Prostate gland (tissue), 2 donors: ENCODE data around the gene KRTAP5-9. TPM values are rescaled to one million over a fixed set of nuclear protein-coding genes. Genes with fewer than 3 reads are reported as not detected.

ENCODE experiments used
- DNase-seq: peaks from one replicate; pipeline ENCODE4 v3.0.0-alpha.2; 2019; ENCODE audit warnings: low spot score
- H3K27ac ChIP-seq, 2 donors: fragments of 200-600 bp; sonication (generic); 2 replicates each; pipeline ENCODE4 v1.5.1; 2017 to 2019
- H3K27me3 ChIP-seq: fragments of 200-600 bp; sonication (generic); replicated peaks from 2 replicates; pipeline ENCODE4 v1.5.1; 2019; ENCODE audit not compliant: insufficient read depth
- H3K36me3 ChIP-seq, 2 donors: fragments of 200-600 bp; sonication (generic); 1 replicate in 1 of 2; 2 replicates in 1 of 2; pipeline versions ENCODE4 v1.5.1 to v1.8.1; 2017 to 2019
- H3K4me1 ChIP-seq: fragments of 200-600 bp; sonication (generic); replicated peaks from 2 replicates; pipeline ENCODE4 v1.5.1; 2019
- H3K4me3 ChIP-seq, 2 donors: fragments of 200-600 bp; sonication (generic); 2 replicates each; pipeline ENCODE4 v1.5.1; 2017 to 2019
- H3K9me3 ChIP-seq: fragments of 200-600 bp; sonication (generic); 2 replicates; pipeline ENCODE4 v1.5.1; 2017
- POLR2A ChIP-seq: fragments of 450-650 bp; IDR thresholded peaks from one replicate; pipeline ENCODE4 v1.6.1; 2016; ENCODE audit warnings: antibody characterized with exemption, mild to moderate bottlenecking
- POLR2AphosphoS5 ChIP-seq: sonication (generic); formaldehyde crosslinking; IDR thresholded peaks from one replicate; pipeline ENCODE4 v1.6.1; 2017; ENCODE audit warnings: antibody characterized with exemption
- WGBS: methylation state at CpG from one replicate; pipeline ENCODE4 v1.1.5; 2018; 5-methylcytosine and 5-hydroxymethylcytosine counted together
- intact Hi-C: fragments of 100-400 bp; cut with DNase I; formaldehyde crosslinking; loops from one replicate; pipeline ENCODE4 v1.14.2; 2022
- total RNA-seq, 2 donors: library from RNA; depleted of rRNA; stranded (reverse); fragments of >200 nt; gene quantifications; one replicate each; pipeline ENCODE4 v1.1.0, GENCODE V29; 2016
- TF ChIP-seq, protein P1 (sequence below), 4 experiments: fragments of 200-600 bp in 2 of 4; fragments of 450-650 bp in 2 of 4; sonication (generic) in 2 of 4; IDR thresholded peaks; 1 replicate in 3 of 4; 2 replicates in 1 of 4; pipeline ENCODE4 v1.5.1; 2016 to 2019; ENCODE audit warnings: antibody characterized with exemption in 4 of 4, mild to moderate bottlenecking in 2 of 4, moderate library complexity in 2 of 4

KRTAP5-9 gene
- 1 to 10 TPM in 1 of 2 donors, not detected in 1; 2.2 TPM for total RNA-seq

DNA sequence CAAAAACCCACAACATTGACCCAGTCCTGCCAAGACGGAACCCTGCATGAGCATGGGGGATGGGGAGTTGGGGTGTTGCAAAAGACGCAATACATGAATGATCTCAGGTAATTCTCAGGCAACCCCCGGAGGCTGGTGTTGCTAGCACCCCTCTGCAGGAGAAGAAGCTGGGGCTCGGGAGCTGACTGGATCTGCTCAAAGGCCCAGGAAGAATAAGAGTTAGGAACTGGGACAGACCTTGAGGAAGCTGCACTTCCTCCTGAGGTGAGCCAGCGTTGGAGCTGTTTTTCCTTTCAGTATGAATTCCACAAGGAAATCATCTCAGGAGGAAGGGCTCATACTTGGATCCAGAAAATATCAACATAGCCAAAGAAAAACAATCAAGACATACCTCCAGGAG lies at the start of gene KRTAP5-9:
KRTAP5-9 (plus strand) TSS at position 301 of the 400 bp plus-strand sequence. CDS start 238 bp downstream, outside the sequence.
- TF ChIP-seq POLR2A (no peak), POLR2AphosphoS5 (no peak)
- TF ChIP-seq, protein P1, sequence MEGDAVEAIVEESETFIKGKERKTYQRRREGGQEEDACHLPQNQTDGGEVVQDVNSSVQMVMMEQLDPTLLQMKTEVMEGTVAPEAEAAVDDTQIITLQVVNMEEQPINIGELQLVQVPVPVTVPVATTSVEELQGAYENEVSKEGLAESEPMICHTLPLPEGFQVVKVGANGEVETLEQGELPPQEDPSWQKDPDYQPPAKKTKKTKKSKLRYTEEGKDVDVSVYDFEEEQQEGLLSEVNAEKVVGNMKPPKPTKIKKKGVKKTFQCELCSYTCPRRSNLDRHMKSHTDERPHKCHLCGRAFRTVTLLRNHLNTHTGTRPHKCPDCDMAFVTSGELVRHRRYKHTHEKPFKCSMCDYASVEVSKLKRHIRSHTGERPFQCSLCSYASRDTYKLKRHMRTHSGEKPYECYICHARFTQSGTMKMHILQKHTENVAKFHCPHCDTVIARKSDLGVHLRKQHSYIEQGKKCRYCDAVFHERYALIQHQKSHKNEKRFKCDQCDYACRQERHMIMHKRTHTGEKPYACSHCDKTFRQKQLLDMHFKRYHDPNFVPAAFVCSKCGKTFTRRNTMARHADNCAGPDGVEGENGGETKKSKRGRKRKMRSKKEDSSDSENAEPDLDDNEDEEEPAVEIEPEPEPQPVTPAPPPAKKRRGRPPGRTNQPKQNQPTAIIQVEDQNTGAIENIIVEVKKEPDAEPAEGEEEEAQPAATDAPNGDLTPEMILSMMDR (IDR thresholded peaks at IDR 0.05), result no peak
- 79% methylated on average over 5 of the region's 5 CpGs for WGBS
- intact Hi-C loops, result no loop called here

GRCh38 chr11:71499125-71499524 lies 49.1 kb upstream of the KRTAP5-9 start:
- no peak for DNase-seq
- WGBS, result 87% methylated on average over 13 of the region's 13 CpGs
- Histone ChIP-seq H3K27me3 (no peaks in the 10 kb centered on the region), H3K4me3 (no peak overlapping the region), H3K27ac (no peak overlapping the region), H3K36me3 (peaks cover 13 to 15% of the 10 kb centered on the region in 2 donors), H3K4me1 (no peaks in the 10 kb centered on the region), H3K9me3 (no peaks in the 10 kb centered on the region)
- TF ChIP-seq POLR2A (no peak), POLR2AphosphoS5 (no peak)
- TF ChIP-seq, protein P1 (IDR thresholded peaks at IDR 0.05), result no peak
- intact Hi-C loops, result no loop called here

More for the DNA sequence above, at the start of gene KRTAP5-9:
- H3K27me3 ChIP-seq, result no peaks in the 10 kb centered on the region
- H3K4me3 ChIP-seq, result no peak within 1 kb of the TSS
- no peaks in the 10 kb centered on the region for H3K36me3 ChIP-seq
- no peak for DNase-seq
- H3K9me3 ChIP-seq, result no peaks in the 10 kb centered on the region
- H3K4me1 ChIP-seq, result no peaks in the 10 kb centered on the region
- H3K27ac ChIP-seq, result no peak within 1 kb of the TSS

DNA sequence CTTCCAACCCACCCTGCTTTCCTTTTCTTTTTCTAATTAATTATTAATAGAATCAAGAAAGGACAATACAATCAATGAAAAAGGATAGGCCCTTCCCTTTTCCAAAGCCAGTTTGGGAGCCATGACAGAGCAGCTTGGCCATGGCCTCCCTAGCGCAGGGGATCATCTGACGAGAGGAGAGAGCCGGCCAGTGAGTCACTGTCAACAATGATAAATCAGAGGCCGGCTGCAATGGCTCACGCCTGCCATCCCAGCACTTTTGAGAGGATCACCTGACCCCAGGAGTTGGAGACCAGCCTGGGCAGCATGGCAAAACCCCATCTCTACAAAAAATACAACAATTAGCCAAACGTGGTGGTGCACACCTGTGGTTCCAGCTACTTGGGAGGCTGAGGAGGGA lies 48.7 kb upstream of the KRTAP5-9 start:
- no peaks in the 10 kb centered on the region for H3K27me3 ChIP-seq
- intact Hi-C loops, result no loop called here
- no peak overlapping the region for H3K4me3 ChIP-seq
- DNase-seq, result no peak
- H3K4me1 ChIP-seq, result no peaks in the 10 kb centered on the region
- WGBS, result 89% methylated on average over 6 of the region's 6 CpGs
- H3K27ac ChIP-seq, result no peak overlapping the region
- no peaks in the 10 kb centered on the region for H3K9me3 ChIP-seq
- peaks cover 13 to 15% of the 10 kb centered on the region in 2 donors for H3K36me3 ChIP-seq
- no peak for TF ChIP-seq POLR2AphosphoS5
- TF ChIP-seq, protein P1 (IDR thresholded peaks at IDR 0.05), result no peak
- TF ChIP-seq POLR2A, result no peak

GRCh38 chr11:71500601-71501021 lies 47.6 kb upstream of the KRTAP5-9 start:
- intact Hi-C loops, result no loop called here
- peaks cover 13 to 15% of the 10 kb centered on the region in 2 donors for H3K36me3 ChIP-seq

More at GRCh38 chr11:71500601-71501021, 47.6 kb upstream of the KRTAP5-9 start:
- WGBS, result 67% methylated on average over 6 of the region's 6 CpGs
- H3K27ac ChIP-seq, result no peak overlapping the region
- H3K4me3 ChIP-seq, result no peak overlapping the region
- TF ChIP-seq, protein P1 (IDR thresholded peaks at IDR 0.05), result no peak
- TF ChIP-seq POLR2AphosphoS5 (no peak), POLR2A (no peak)
- DNase-seq, result no peak
- no peaks in the 10 kb centered on the region for H3K9me3 ChIP-seq
- no peaks in the 10 kb centered on the region for H3K27me3 ChIP-seq
- no peaks in the 10 kb centered on the region for H3K4me1 ChIP-seq
